Fibroblast of lung (primary cell): ENCODE measurements around the gene TMEM131. TPM values are rescaled to one million over a fixed set of nuclear protein-coding genes. Genes with fewer than 3 reads are reported as not detected.

ENCODE experiments used
- DNase-seq, 2 donors: peaks; one replicate each; pipeline versions ENCODE4 v3.0.0 to v3.0.0-alpha.2; 2010; ENCODE audit warnings: low read depth in 2 of 2
- H2AFZ ChIP-seq: 2 replicates; pipeline ENCODE4 v1.5.1; 2012; ENCODE audit warnings: low read length, control low read depth, inconsistent platforms
- H3K27ac ChIP-seq: 2 replicates; pipeline ENCODE4 v1.5.1; 2011; ENCODE audit warnings: low read length, control low read depth; ENCODE audit not compliant: insufficient read depth
- H3K27me3 ChIP-seq: 2 replicates; pipeline ENCODE4 v1.5.1; 2011; ENCODE audit warnings: mild to moderate bottlenecking, low read length; ENCODE audit not compliant: control insufficient read depth, insufficient read depth
- H3K36me3 ChIP-seq: 2 replicates; pipeline ENCODE4 v1.5.1; 2011; ENCODE audit warnings: low read length; ENCODE audit not compliant: control insufficient read depth, insufficient read depth
- H3K4me1 ChIP-seq: 2 replicates; pipeline ENCODE4 v1.5.1; 2011; ENCODE audit warnings: low read length; ENCODE audit not compliant: control insufficient read depth, insufficient read depth; ENCODE audit errors: extremely low read depth
- H3K4me2 ChIP-seq: 2 replicates; pipeline ENCODE4 v1.5.1; 2011; ENCODE audit warnings: low read length, control low read depth; ENCODE audit not compliant: insufficient read depth; ENCODE audit errors: extremely low read depth
- H3K4me3 ChIP-seq, 4 experiments: fragments of 200-600 bp in 1 of 4; sonication (generic) in 1 of 4; replicated peaks in 1 of 4; 2 replicates each; pipeline ENCODE4 v1.5.1; 2011 to 2016; ENCODE audit warnings: low read length in 4 of 4, low read depth in 3 of 4, mild to moderate bottlenecking in 3 of 4, control low read depth in 2 of 4, inconsistent platforms in 1 of 4, mixed read lengths in 1 of 4; ENCODE audit not compliant: insufficient read depth in 1 of 4; ENCODE audit errors: control extremely low read depth in 1 of 4
- H3K79me2 ChIP-seq: 2 replicates; pipeline ENCODE4 v1.5.1; 2012; ENCODE audit warnings: mild to moderate bottlenecking, low read length, inconsistent platforms; ENCODE audit not compliant: control insufficient read depth, insufficient read depth
- H3K9ac ChIP-seq: 2 replicates; pipeline ENCODE4 v1.5.1; 2011; ENCODE audit warnings: mild to moderate bottlenecking, low read length, control low read depth; ENCODE audit not compliant: insufficient read depth
- H3K9me3 ChIP-seq: 2 replicates; pipeline ENCODE4 v1.5.1; 2012; ENCODE audit warnings: low read depth, low read length; ENCODE audit not compliant: control insufficient read depth, insufficient read depth
- H4K20me1 ChIP-seq: 2 replicates; pipeline ENCODE4 v1.5.1; 2011; ENCODE audit warnings: low read length; ENCODE audit not compliant: control insufficient read depth, insufficient read depth; ENCODE audit errors: extremely low read depth
- EZH2 ChIP-seq: IDR thresholded peaks from 2 replicates; pipeline ENCODE4 v1.5.1; 2012; ENCODE audit warnings: low read length, control low read depth, mild to moderate bottlenecking; ENCODE audit errors: missing control alignments
- polyA plus RNA-seq, 2 donors: library from polyadenylated mRNA; depleted of rRNA in 1 of 2; stranded (reverse) in 1 of 2; unstranded in 1 of 2; fragments of >200 nt; gene quantifications; 2 replicates each; pipeline ENCODE4 v1.2.1, GENCODE V29; 2011 to 2012; ENCODE audit warnings: missing spikeins in 1 of 2
- total RNA-seq: library from RNA; depleted of rRNA; stranded (reverse); fragments of >200 nt; gene quantifications from 2 replicates; pipeline ENCODE4 v1.2.1, GENCODE V29; 2014
- TF ChIP-seq, protein P1 (sequence below), 2 donors: IDR thresholded peaks in 1 of 2; conservative IDR thresholded peaks in 1 of 2; 1 replicate in 1 of 2; 2 replicates in 1 of 2; pipeline ENCODE4 v1.5.1; 2011 to 2012; ENCODE audit warnings: low read length in 2 of 2, control low read depth in 1 of 2, inconsistent platforms in 1 of 2, low read depth in 1 of 2, mild to moderate bottlenecking in 1 of 2

Gene TMEM131
- total and polyA plus RNA-seq, 2 donors (not counting 1 experiment from before 2014, with no cell fraction given): 18.1 to 32.4 TPM

GRCh38 chr2:97931858-97932225 lies 63.9 kb downstream of the TMEM131 start:
- no peaks in the 10 kb centered on the region for H3K27me3 ChIP-seq
- no peak for DNase-seq
- H3K4me1 ChIP-seq: peaks cover 8% of the 10 kb centered on the region
- H3K36me3 ChIP-seq: no peaks in the 10 kb centered on the region
- H2AFZ ChIP-seq: no peak overlapping the region
- peaks cover 45% of the 10 kb centered on the region for H3K79me2 ChIP-seq
- H3K4me2 ChIP-seq: no peak overlapping the region
- H3K4me3 ChIP-seq: no peak overlapping the region
- peaks cover 6% of the 10 kb centered on the region for H4K20me1 ChIP-seq
- no peaks in the 10 kb centered on the region for H3K9me3 ChIP-seq
- no peak overlapping the region for H3K9ac ChIP-seq
- no peak overlapping the region for H3K27ac ChIP-seq
- TF ChIP-seq EZH2: no peak
- TF ChIP-seq, protein P1, sequence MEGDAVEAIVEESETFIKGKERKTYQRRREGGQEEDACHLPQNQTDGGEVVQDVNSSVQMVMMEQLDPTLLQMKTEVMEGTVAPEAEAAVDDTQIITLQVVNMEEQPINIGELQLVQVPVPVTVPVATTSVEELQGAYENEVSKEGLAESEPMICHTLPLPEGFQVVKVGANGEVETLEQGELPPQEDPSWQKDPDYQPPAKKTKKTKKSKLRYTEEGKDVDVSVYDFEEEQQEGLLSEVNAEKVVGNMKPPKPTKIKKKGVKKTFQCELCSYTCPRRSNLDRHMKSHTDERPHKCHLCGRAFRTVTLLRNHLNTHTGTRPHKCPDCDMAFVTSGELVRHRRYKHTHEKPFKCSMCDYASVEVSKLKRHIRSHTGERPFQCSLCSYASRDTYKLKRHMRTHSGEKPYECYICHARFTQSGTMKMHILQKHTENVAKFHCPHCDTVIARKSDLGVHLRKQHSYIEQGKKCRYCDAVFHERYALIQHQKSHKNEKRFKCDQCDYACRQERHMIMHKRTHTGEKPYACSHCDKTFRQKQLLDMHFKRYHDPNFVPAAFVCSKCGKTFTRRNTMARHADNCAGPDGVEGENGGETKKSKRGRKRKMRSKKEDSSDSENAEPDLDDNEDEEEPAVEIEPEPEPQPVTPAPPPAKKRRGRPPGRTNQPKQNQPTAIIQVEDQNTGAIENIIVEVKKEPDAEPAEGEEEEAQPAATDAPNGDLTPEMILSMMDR (conservative IDR thresholded peaks at IDR 0.05 in 1 of 2, IDR thresholded peaks at IDR 0.05 in 1 of 2; ENCODE audit: low read depth in 1 of 2, low read length in 2 of 2): no peak

DNA sequence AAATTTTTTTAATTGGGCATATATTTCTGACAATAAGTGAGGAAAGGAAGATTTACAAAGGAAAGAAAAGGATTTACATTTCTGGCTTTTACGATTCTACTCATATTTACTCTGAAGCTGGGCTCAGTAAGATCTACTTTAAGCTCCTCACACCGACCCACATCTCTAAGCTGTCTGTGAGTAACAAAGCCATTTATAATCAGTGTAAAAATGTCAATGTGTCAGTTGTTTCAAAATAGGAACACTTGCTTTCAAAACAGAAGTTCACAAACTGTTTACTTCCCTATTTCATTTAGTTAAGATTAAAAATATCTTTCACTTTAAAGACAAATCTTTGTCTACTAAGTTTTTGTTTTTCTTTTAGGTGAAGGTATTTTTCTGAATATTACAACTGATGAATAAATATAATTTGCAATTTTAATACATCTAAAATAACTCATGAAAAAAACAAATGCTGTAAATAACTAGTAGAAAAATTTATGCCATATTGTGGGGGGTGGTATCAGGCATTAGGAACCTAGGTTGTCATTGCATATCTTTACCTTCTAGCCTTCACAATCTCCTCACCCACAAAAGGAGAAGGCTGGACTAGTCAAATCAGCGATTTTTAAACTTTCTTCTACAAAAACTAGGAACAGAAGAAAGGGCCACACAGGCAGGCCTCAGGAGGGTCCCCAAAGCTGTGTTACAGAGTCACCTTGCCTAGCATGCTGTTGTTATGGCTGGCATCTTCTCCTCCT lies 64.5 kb downstream of the TMEM131 start:
- no peak overlapping the region for H3K4me2 ChIP-seq

DNA sequence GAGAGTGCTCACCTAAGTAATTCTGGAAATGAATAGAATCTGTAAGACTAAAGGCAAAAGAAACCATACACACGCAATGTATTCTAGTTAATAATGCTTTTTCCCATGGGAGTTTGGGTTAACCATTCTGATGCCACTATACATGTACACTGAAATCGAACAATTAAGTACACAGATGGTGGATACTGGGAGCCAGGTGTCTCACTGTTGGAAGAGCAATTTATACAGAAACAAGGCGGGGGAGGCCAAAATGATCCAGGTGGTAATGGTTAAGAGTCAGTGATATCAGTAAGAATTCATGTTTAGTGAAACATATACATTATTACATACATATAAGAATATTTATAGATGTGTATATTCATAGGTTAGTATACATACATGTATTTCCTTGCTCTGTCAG lies 67.2 kb downstream of the TMEM131 start:
- Histone ChIP-seq H3K36me3 (no peaks in the 10 kb centered on the region), H3K27ac (no peak overlapping the region), H3K4me2 (no peak overlapping the region), H3K4me3 (no peak overlapping the region), H2AFZ (no peak overlapping the region), H3K79me2 (peaks cover 28% of the 10 kb centered on the region), H4K20me1 (no peaks in the 10 kb centered on the region), H3K9me3 (no peaks in the 10 kb centered on the region), H3K27me3 (no peaks in the 10 kb centered on the region), H3K9ac (no peak overlapping the region), H3K4me1 (no peaks in the 10 kb centered on the region)
- TF ChIP-seq EZH2: no peak
- TF ChIP-seq, protein P1 (conservative IDR thresholded peaks at IDR 0.05 in 1 of 2, IDR thresholded peaks at IDR 0.05 in 1 of 2; ENCODE audit: low read depth in 1 of 2, low read length in 2 of 2): no peak
- no peak for DNase-seq

More for the DNA sequence above, 64.5 kb downstream of the TMEM131 start:
- Histone ChIP-seq H3K36me3 (no peaks in the 10 kb centered on the region), H3K79me2 (peaks cover 42% of the 10 kb centered on the region), H3K9me3 (no peaks in the 10 kb centered on the region), H4K20me1 (peaks cover 6% of the 10 kb centered on the region), H3K27me3 (no peaks in the 10 kb centered on the region), H3K9ac (no peak overlapping the region), H2AFZ (no peak overlapping the region), H3K4me3 (no peak overlapping the region), H3K27ac (no peak overlapping the region), H3K4me1 (peaks cover 8% of the 10 kb centered on the region)
- no peak for DNase-seq
- TF ChIP-seq EZH2: no peak
- TF ChIP-seq, protein P1 (conservative IDR thresholded peaks at IDR 0.05 in 1 of 2, IDR thresholded peaks at IDR 0.05 in 1 of 2; ENCODE audit: low read depth in 1 of 2, low read length in 2 of 2): no peak
